ENCODE results near the gene WNT1.

DNA sequence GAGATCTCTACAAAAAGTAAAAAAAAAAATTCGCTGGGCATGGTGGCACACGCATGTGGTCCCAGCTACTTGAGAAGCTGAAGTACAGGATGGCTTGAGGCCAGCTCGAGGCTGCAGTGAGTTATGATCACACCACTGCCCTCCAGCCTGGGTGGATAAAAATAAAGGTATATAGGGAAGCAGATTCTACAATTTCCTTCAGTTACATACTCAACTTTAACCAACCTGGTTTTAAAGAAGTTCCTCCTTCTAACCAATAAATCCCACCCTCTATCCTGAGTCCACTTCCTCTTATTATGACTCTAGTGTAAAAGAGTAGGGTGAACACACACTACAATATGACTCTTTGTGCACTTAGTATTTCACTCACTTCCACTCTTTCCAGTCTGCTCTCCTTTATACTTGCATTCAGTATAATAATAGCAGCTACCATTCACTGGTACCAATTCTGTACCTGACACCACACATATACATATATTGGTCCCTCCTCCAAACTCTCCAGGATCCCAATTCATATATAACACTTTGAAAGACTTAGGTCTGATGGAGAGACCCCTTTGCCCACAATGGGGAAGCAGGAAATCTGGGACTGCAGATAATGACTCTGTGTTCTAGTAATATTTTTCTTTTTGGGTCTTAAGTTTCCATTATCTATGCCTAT lies 23.2 kb upstream of the WNT1 start:
- TF ChIP-seq, protein P1, sequence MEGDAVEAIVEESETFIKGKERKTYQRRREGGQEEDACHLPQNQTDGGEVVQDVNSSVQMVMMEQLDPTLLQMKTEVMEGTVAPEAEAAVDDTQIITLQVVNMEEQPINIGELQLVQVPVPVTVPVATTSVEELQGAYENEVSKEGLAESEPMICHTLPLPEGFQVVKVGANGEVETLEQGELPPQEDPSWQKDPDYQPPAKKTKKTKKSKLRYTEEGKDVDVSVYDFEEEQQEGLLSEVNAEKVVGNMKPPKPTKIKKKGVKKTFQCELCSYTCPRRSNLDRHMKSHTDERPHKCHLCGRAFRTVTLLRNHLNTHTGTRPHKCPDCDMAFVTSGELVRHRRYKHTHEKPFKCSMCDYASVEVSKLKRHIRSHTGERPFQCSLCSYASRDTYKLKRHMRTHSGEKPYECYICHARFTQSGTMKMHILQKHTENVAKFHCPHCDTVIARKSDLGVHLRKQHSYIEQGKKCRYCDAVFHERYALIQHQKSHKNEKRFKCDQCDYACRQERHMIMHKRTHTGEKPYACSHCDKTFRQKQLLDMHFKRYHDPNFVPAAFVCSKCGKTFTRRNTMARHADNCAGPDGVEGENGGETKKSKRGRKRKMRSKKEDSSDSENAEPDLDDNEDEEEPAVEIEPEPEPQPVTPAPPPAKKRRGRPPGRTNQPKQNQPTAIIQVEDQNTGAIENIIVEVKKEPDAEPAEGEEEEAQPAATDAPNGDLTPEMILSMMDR (IDR thresholded peaks at IDR 0.05), result no peak
- no peak for TF ChIP-seq POLR2A (IDR thresholded peaks at IDR 0.05)
